ENCODE measurements around the gene CCDC159.
"Not testable (repeated sequence)": the region's sequence is repeated elsewhere in the genome, so short reads cannot be mapped to it uniquely, and the experiment has no call there.

DNA sequence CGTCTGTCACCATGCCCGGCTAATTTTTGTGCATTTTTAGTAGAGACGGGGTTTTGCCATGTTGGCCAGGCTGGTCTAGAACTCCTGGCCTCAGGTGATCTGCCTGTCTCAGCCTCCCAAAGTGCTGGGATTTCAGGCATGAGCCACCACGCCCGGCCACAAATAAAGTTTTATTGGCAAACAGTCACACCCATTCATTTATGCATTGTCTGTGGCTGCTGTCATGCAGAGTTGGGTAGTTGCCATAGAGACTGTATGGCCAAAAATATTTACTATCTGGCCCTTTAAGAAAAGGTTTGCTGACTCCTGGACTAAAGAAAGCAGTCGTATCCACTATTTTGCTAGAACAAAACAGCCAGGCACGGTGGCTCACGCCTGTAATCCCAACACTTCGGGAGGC lies 12.5 kb upstream of the CCDC159 start:
- TF ChIP-seq, protein P1, sequence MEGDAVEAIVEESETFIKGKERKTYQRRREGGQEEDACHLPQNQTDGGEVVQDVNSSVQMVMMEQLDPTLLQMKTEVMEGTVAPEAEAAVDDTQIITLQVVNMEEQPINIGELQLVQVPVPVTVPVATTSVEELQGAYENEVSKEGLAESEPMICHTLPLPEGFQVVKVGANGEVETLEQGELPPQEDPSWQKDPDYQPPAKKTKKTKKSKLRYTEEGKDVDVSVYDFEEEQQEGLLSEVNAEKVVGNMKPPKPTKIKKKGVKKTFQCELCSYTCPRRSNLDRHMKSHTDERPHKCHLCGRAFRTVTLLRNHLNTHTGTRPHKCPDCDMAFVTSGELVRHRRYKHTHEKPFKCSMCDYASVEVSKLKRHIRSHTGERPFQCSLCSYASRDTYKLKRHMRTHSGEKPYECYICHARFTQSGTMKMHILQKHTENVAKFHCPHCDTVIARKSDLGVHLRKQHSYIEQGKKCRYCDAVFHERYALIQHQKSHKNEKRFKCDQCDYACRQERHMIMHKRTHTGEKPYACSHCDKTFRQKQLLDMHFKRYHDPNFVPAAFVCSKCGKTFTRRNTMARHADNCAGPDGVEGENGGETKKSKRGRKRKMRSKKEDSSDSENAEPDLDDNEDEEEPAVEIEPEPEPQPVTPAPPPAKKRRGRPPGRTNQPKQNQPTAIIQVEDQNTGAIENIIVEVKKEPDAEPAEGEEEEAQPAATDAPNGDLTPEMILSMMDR (conservative IDR thresholded peaks at IDR 0.05; ENCODE audit: low read depth, low read length): not testable (repeated sequence)
- TF ChIP-seq CEBPB (IDR thresholded peaks at IDR 0.05; ENCODE audit: low read depth, low read length); POLR2A (IDR thresholded peaks at IDR 0.05; ENCODE audit: low read depth, low read length); RFX5 (IDR thresholded peaks at IDR 0.05; ENCODE audit: low read depth, low read length); MXI1 (IDR thresholded peaks at IDR 0.05; ENCODE audit: borderline replicate concordance, low read depth, low read length); BHLHE40 (IDR thresholded peaks at IDR 0.05; ENCODE audit: low read depth, low read length); RCOR1 (IDR thresholded peaks at IDR 0.05; ENCODE audit: insufficient replicate concordance, low read length): not testable (repeated sequence)

Measured in IMR-90 (cell line).